ENCODE measurements around the gene MCM10.
"Not testable (repeated sequence)": the region's sequence is repeated elsewhere in the genome, so short reads cannot be mapped to it uniquely, and the experiment has no call there.

The MCM10 gene

GRCh38 chr10:13241613-13242012, 80.3 kb downstream of the MCM10 start:
- no peak for DNase-seq (ENCODE audit: low read depth)
- TF ChIP-seq CTCF (conservative IDR thresholded peaks at IDR 0.05; ENCODE audit: control insufficient read depth, insufficient read depth, low read depth, low read length), result no peak
- no peak overlapping the region for H3K4me3 ChIP-seq (ENCODE audit: control insufficient read depth, low read depth, low read length)

GRCh38 chr10:13242260-13242659, 80.9 kb downstream of the MCM10 start:
- not testable (repeated sequence) for DNase-seq (ENCODE audit: low read depth)

GRCh38 chr10:13247246-13247645, 85.9 kb downstream of the MCM10 start:
- TF ChIP-seq CTCF (conservative IDR thresholded peaks at IDR 0.05; ENCODE audit: control insufficient read depth, insufficient read depth, low read depth, low read length), result no peak
- no peak overlapping the region for H3K4me3 ChIP-seq (ENCODE audit: control insufficient read depth, low read depth, low read length)
- no peak for DNase-seq (ENCODE audit: low read depth)

More at GRCh38 chr10:13242260-13242659, 80.9 kb downstream of the MCM10 start:
- H3K4me3 ChIP-seq (ENCODE audit: control insufficient read depth, low read depth, low read length), result not testable (repeated sequence)

- no peak for DNase-seq (ENCODE audit: low read depth)
- H3K4me3 ChIP-seq (ENCODE audit: control insufficient read depth, low read depth, low read length), result no peak overlapping the region
- no peak for TF ChIP-seq CTCF (conservative IDR thresholded peaks at IDR 0.05; ENCODE audit: control insufficient read depth, insufficient read depth, low read depth, low read length)
Measured at GRCh38 chr10:13247784-13248183, 86.4 kb downstream of the MCM10 start.

- H3K4me3 ChIP-seq (ENCODE audit: control insufficient read depth, low read depth, low read length), result no peak overlapping the region
- no peak for DNase-seq (ENCODE audit: low read depth)
- no peak for TF ChIP-seq CTCF (conservative IDR thresholded peaks at IDR 0.05; ENCODE audit: control insufficient read depth, insufficient read depth, low read depth, low read length)
Measured at GRCh38 chr10:13253726-13254125, 92.4 kb downstream of the MCM10 start.

GRCh38 chr10:13256627-13257026, 95.3 kb downstream of the MCM10 start:
- DNase-seq (ENCODE audit: low read depth), result no peak
- H3K4me3 ChIP-seq (ENCODE audit: control insufficient read depth, low read depth, low read length), result no peak overlapping the region
- no peak for TF ChIP-seq CTCF (conservative IDR thresholded peaks at IDR 0.05; ENCODE audit: control insufficient read depth, insufficient read depth, low read depth, low read length)

GRCh38 chr10:13257621-13258140, 96.3 kb downstream of the MCM10 start:
- TF ChIP-seq CTCF (conservative IDR thresholded peaks at IDR 0.05; ENCODE audit: control insufficient read depth, insufficient read depth, low read depth, low read length), result no peak
- DNase-seq (ENCODE audit: low read depth), result no peak
- H3K4me3 ChIP-seq (ENCODE audit: control insufficient read depth, low read depth, low read length), result no peak overlapping the region
